A673 (cell line): Measurements from ENCODE around the gene USHBP1. TPM values are rescaled to one million over a fixed set of nuclear protein-coding genes. Genes with fewer than 3 reads are reported as not detected.

ENCODE experiments used
- Bru-seq: library from RNA; stranded (reverse); fragments of 400-500 nt; gene quantifications from one replicate; lab custom pipeline; 2021; lab: Mats Ljungman, UMichigan
- BruChase-seq, 2 experiments: library from RNA; stranded (reverse); fragments of 400-500 nt; gene quantifications; one replicate each; lab custom pipeline; 2021; lab: Mats Ljungman, UMichigan
- BruUV-seq: library from RNA; stranded (reverse); fragments of 400-500 nt; replicated peaks from 2 replicates; lab custom pipeline; 2021; lab: Mats Ljungman, UMichigan
- CTCF ChIA-PET: fragments of 300-600 bp; sonication (Branson Sonifier 250); formaldehyde crosslinking; loops from one replicate; lab custom pipeline; 2022; ENCODE audit warnings: antibody characterized with exemption; lab: Charles Lee
- POLR2A ChIA-PET: fragments of 300-600 bp; sonication (Branson Sonifier 250); formaldehyde crosslinking; loops from one replicate; lab custom pipeline; 2022; ENCODE audit warnings: antibody characterized with exemption; ENCODE audit not compliant: low non-redundant PET; lab: Charles Lee
- DNase-seq: peaks from one replicate; pipeline ENCODE4 v3.0.0-alpha.2; 2015; ENCODE audit warnings: low spot score
- H3K27ac ChIP-seq: fragments of 200-600 bp; sonication (generic); 2 replicates; pipeline ENCODE4 v1.5.1; 2016; ENCODE audit warnings: mixed run types, low read depth, mild to moderate bottlenecking, mixed read lengths, antibody characterized with exemption, low read length; ENCODE audit not compliant: poor library complexity, severe bottlenecking
- H3K27me3 ChIP-seq: fragments of 200-600 bp; sonication (generic); replicated peaks from 2 replicates; pipeline ENCODE4 v1.6.1; 2017; ENCODE audit warnings: mixed run types, low read depth, mild to moderate bottlenecking, mixed read lengths, antibody characterized with exemption, low read length; ENCODE audit not compliant: insufficient read depth, poor library complexity
- H3K36me3 ChIP-seq: fragments of 200-600 bp; sonication (generic); 2 replicates; pipeline ENCODE4 v1.6.1; 2016; ENCODE audit warnings: mixed run types, mild to moderate bottlenecking, mixed read lengths, antibody characterized with exemption, low read length; ENCODE audit not compliant: insufficient read depth, poor library complexity, severe bottlenecking
- H3K4me1 ChIP-seq: fragments of 200-600 bp; sonication (generic); 2 replicates; pipeline ENCODE4 v1.6.1; 2017; ENCODE audit warnings: mixed run types, mild to moderate bottlenecking, mixed read lengths, antibody characterized with exemption, low read length; ENCODE audit not compliant: insufficient read depth, poor library complexity, severe bottlenecking
- H3K4me3 ChIP-seq: fragments of 200-600 bp; sonication (generic); 2 replicates; pipeline ENCODE4 v1.5.1; 2016; ENCODE audit warnings: low read depth, mixed run types, mild to moderate bottlenecking, mixed read lengths, low read length; ENCODE audit not compliant: poor library complexity, severe bottlenecking
- H3K9me3 ChIP-seq: fragments of 200-600 bp; sonication (generic); 2 replicates; pipeline ENCODE4 v1.6.1; 2016; ENCODE audit warnings: mixed run types, low read depth, mild to moderate bottlenecking, mixed read lengths, antibody characterized with exemption, low read length; ENCODE audit not compliant: poor library complexity, severe bottlenecking
- CTCF ChIP-seq: fragments of 300-800, 200-600 bp; sonication (generic); conservative IDR thresholded peaks from 2 replicates; pipeline ENCODE4 v1.5.1; 2017; ENCODE audit warnings: low read depth, mild to moderate bottlenecking, antibody characterized with exemption, low read length, moderate library complexity, mixed read lengths
- EZH2 ChIP-seq: fragments of 200-600 bp; sonication (generic); IDR thresholded peaks from 2 replicates; pipeline ENCODE4 v1.6.1; 2017; ENCODE audit warnings: borderline replicate concordance, low read depth, mild to moderate bottlenecking, mixed read lengths, antibody characterized with exemption, low read length; ENCODE audit not compliant: poor library complexity, severe bottlenecking
- intact Hi-C: fragments of 100-400 bp; cut with micrococcal nuclease; formaldehyde crosslinking; loops from one replicate; pipeline ENCODE4 v1.10.0; 2022; ENCODE audit not compliant: unreplicated experiment
- long read RNA-seq: library from polyadenylated mRNA; stranded (forward); transcript quantifications from one replicate; pipeline ENCODE4 v2.0.0, GENCODE V29; 2022
- total RNA-seq: library from RNA; stranded (reverse); gene quantifications from 2 replicates; pipeline ENCODE4 v1.2.3, GENCODE V29; 2021

Gene USHBP1
- total RNA-seq (0.61 TPM in 1 of 2 replicates, not detected in the other), Bru-seq, nascent RNA (not detected), BruChase-seq, experiment 1, labeled RNA remaining after a 2-hour chase (not detected), BruChase-seq, experiment 2, labeled RNA remaining after a 6-hour chase (not detected)
- long read RNA-seq, partial matches to known transcripts, result 0 of 5 reads
- long read RNA-seq, other reads (novel, unspliced or antisense), result 5 of 5 reads

- no peak within 1 kb of the TSS for H3K4me3 ChIP-seq
- no TSS peak for BruUV-seq
- peaks cover 5% of the 10 kb centered on the region for H3K36me3 ChIP-seq
- no peak for DNase-seq
- intact Hi-C loops, result no loop called here
- no peaks in the 10 kb centered on the region for H3K27me3 ChIP-seq
- TF ChIP-seq EZH2, result no peak
- TF ChIP-seq CTCF, result no peak
- CTCF ChIA-PET, result no interaction called here
- POLR2A ChIA-PET, result no interaction called here
- peaks cover 6% of the 10 kb centered on the region for H3K4me1 ChIP-seq
- H3K27ac ChIP-seq, result no peak within 1 kb of the TSS
- H3K9me3 ChIP-seq, result no peaks in the 10 kb centered on the region
Measured at GRCh38 chr19:17264641-17264979, at the start of gene USHBP1. USHBP1 (minus strand) TSS chr19:17264745; CDS start chr19:17264299, 446 bp downstream.

- Histone ChIP-seq H3K9me3 (no peaks in the 10 kb centered on the region), H3K4me3 (no peak overlapping the region), H3K27ac (no peak overlapping the region), H3K36me3 (peaks cover 21% of the 10 kb centered on the region), H3K27me3 (no peaks in the 10 kb centered on the region), H3K4me1 (no peaks in the 10 kb centered on the region)
- intact Hi-C loops, result no loop called here
- DNase-seq, result no peak
- BruUV-seq, result no TSS peak
- CTCF ChIA-PET, result no interaction called here
- POLR2A ChIA-PET, result no interaction called here
- TF ChIP-seq CTCF (no peak), EZH2 (no peak)
Measured at GRCh38 chr19:17314007-17314593, 49.6 kb upstream of the USHBP1 start.

GRCh38 chr19:17312189-17313113, 47.9 kb upstream of the USHBP1 start:
- no peak overlapping the region for H3K4me3 ChIP-seq
- no peaks in the 10 kb centered on the region for H3K9me3 ChIP-seq
- DNase-seq, result no peak
- BruUV-seq, result no TSS peak
- H3K27me3 ChIP-seq, result no peaks in the 10 kb centered on the region
- TF ChIP-seq EZH2 (no peak), CTCF (no peak)
- POLR2A ChIA-PET, result no interaction called here
- no peaks in the 10 kb centered on the region for H3K4me1 ChIP-seq
- no peak overlapping the region for H3K27ac ChIP-seq
- H3K36me3 ChIP-seq, result peaks cover 21% of the 10 kb centered on the region
- CTCF ChIA-PET, result no interaction called here
- intact Hi-C loops, result no loop called here
